Adrenal gland (tissue), 5 donors: Measurements from ENCODE around the gene IKZF4.

ENCODE experiments used
- POLR2A ChIP-seq, 2 donors: fragments of 450-650 bp; IDR thresholded peaks; one replicate each; pipeline ENCODE4 v1.6.1; 2017; ENCODE audit warnings: antibody characterized with exemption in 2 of 2, mild to moderate bottlenecking in 2 of 2, moderate library complexity in 1 of 2
- TF ChIP-seq, protein P1 (sequence below), 6 experiments: fragments of 450-650 bp in 4 of 6; fragments of 200-600 bp in 2 of 6; sonication (generic) in 1 of 6; IDR thresholded peaks; 1 replicate in 5 of 6; 2 replicates in 1 of 6; pipeline versions ENCODE4 v1.5.1 to v1.8.0; 2016 to 2021; ENCODE audit warnings: antibody characterized with exemption in 6 of 6, mild to moderate bottlenecking in 2 of 6, moderate library complexity in 1 of 6
- donor health status: DM: no; HTN: no; CAD: no.

DNA sequence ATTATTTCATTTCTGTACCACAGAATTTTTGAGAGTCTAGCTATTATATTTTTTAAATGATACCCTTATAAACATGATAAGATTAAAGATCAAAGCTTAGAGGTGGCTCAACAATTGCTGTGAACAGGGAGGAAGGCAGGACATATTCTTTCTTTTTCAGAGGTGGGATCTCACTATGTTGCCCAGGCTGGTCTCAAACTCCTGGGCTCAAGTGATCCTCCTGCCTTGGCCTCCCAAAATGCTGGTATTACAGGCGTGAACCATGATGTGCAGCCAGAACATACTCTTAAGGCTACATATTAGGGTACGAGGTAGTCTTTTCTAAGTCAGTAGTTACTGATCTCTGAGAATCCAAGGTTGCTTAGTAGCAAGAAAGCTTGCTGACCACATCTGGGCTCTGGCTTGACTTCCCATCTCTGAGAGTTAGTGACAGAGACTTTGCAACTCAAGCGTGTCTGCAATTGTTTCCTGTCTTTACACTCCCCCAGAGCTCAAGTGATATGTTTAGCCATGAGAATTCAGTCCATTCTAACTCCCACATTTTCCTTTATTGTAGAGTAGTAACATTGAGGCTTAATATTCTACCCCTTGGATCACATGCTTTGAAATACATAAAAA, 38.4 kb upstream of the IKZF4 start:
- TF ChIP-seq POLR2A (IDR thresholded peaks at IDR 0.05) = no peak
- TF ChIP-seq, protein P1, sequence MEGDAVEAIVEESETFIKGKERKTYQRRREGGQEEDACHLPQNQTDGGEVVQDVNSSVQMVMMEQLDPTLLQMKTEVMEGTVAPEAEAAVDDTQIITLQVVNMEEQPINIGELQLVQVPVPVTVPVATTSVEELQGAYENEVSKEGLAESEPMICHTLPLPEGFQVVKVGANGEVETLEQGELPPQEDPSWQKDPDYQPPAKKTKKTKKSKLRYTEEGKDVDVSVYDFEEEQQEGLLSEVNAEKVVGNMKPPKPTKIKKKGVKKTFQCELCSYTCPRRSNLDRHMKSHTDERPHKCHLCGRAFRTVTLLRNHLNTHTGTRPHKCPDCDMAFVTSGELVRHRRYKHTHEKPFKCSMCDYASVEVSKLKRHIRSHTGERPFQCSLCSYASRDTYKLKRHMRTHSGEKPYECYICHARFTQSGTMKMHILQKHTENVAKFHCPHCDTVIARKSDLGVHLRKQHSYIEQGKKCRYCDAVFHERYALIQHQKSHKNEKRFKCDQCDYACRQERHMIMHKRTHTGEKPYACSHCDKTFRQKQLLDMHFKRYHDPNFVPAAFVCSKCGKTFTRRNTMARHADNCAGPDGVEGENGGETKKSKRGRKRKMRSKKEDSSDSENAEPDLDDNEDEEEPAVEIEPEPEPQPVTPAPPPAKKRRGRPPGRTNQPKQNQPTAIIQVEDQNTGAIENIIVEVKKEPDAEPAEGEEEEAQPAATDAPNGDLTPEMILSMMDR (IDR thresholded peaks at IDR 0.05) = no peak
